RWPE2 (cell line): Measurements from ENCODE around the gene TSGA10IP.

Experiments used
- ATAC-seq: fragments of 200-7000 bp; cut with Tn5 transposase; 3 replicates; pipeline ENCODE4 v1.9.1; 2021; ENCODE audit warnings: low read depth
- DNase-seq: peaks from one replicate; pipeline ENCODE4 v3.0.0-alpha.2; 2020; ENCODE audit warnings: low spot score
- H3K27ac ChIP-seq: fragments of 450-650 bp; 2 replicates; pipeline ENCODE4 v1.5.1; 2017; ENCODE audit warnings: mild to moderate bottlenecking; ENCODE audit not compliant: poor library complexity, severe bottlenecking
- H3K27me3 ChIP-seq: fragments of 250-450 bp; sonication (Bioruptor Pico); 2 replicates; pipeline ENCODE4 v1.5.1; 2021; ENCODE audit warnings: mild to moderate bottlenecking, moderate library complexity; ENCODE audit not compliant: insufficient read depth, poor library complexity, severe bottlenecking
- H3K36me3 ChIP-seq: fragments of 250-450 bp; sonication (Bioruptor Pico); 2 replicates; pipeline ENCODE4 v1.5.1; 2020; ENCODE audit warnings: low read depth, mild to moderate bottlenecking, moderate library complexity
- H3K4me1 ChIP-seq: fragments of 250-450 bp; sonication (Bioruptor Pico); 2 replicates; pipeline ENCODE4 v1.5.1; 2021; ENCODE audit warnings: mild to moderate bottlenecking, moderate library complexity; ENCODE audit not compliant: insufficient read depth, poor library complexity, severe bottlenecking
- H3K4me3 ChIP-seq: fragments of 250-450 bp; sonication (Bioruptor Pico); 2 replicates; pipeline ENCODE4 v1.5.1; 2021; ENCODE audit warnings: mild to moderate bottlenecking, moderate library complexity; ENCODE audit not compliant: severe bottlenecking
- H3K9me3 ChIP-seq: fragments of 250-450 bp; sonication (Bioruptor Pico); 2 replicates; pipeline ENCODE4 v1.5.1; 2021; ENCODE audit warnings: mild to moderate bottlenecking, moderate library complexity; ENCODE audit not compliant: severe bottlenecking
- TF ChIP-seq, protein P1 (sequence below): fragments of 450-650 bp; IDR thresholded peaks from one replicate; pipeline ENCODE4 v1.5.1; 2017; ENCODE audit warnings: mild to moderate bottlenecking, moderate library complexity; ENCODE audit not compliant: poor library complexity, severe bottlenecking

The TSGA10IP gene

DNA sequence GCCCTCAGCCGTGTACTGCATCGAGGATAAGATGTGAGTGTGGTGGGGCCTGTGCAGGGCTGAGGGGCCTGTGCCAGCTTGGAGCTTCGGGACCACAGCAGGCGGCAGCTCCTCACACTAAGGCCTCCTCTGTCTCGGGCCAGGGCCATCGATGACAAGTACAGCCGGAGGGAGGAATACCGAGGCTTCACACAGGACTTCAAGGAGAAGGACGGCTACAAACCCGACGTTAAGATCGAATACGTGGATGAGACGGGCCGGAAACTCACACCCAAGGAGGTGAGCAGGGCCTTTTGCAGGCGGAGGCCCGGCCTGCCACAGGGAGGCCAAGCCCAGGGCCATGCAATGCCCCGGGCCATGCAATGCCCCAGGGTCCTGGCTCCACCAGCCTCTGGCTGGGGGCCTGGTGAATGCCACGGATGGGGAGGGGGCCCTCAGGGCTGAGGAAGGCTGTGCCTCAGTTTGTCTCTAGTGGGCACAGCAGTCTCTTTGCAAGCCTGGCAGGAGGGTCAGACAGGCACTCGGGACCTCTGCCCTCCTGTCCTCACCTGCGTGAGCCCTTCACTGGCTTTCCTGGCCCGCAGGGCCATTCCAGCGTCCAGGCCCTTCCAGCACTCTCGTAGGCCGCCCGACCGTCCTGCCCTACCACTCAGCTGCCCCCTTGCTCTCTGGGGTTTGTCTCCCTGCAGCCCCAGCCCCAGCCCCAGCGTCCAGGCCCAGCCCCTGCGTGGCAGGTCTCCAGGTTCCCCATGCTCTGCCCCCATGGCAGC is 32.5 kb downstream of the TSGA10IP start:
- Histone ChIP-seq H3K9me3 (no peaks in the 10 kb centered on the region), H3K36me3 (peaks cover 37% of the 10 kb centered on the region), H3K27ac (no peak overlapping the region), H3K27me3 (no peaks in the 10 kb centered on the region), H3K4me3 (no peak overlapping the region), H3K4me1 (no peaks in the 10 kb centered on the region)
- TF ChIP-seq, protein P1, sequence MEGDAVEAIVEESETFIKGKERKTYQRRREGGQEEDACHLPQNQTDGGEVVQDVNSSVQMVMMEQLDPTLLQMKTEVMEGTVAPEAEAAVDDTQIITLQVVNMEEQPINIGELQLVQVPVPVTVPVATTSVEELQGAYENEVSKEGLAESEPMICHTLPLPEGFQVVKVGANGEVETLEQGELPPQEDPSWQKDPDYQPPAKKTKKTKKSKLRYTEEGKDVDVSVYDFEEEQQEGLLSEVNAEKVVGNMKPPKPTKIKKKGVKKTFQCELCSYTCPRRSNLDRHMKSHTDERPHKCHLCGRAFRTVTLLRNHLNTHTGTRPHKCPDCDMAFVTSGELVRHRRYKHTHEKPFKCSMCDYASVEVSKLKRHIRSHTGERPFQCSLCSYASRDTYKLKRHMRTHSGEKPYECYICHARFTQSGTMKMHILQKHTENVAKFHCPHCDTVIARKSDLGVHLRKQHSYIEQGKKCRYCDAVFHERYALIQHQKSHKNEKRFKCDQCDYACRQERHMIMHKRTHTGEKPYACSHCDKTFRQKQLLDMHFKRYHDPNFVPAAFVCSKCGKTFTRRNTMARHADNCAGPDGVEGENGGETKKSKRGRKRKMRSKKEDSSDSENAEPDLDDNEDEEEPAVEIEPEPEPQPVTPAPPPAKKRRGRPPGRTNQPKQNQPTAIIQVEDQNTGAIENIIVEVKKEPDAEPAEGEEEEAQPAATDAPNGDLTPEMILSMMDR = no peak
- no peak for ATAC-seq
- DNase-seq = no peak

DNA sequence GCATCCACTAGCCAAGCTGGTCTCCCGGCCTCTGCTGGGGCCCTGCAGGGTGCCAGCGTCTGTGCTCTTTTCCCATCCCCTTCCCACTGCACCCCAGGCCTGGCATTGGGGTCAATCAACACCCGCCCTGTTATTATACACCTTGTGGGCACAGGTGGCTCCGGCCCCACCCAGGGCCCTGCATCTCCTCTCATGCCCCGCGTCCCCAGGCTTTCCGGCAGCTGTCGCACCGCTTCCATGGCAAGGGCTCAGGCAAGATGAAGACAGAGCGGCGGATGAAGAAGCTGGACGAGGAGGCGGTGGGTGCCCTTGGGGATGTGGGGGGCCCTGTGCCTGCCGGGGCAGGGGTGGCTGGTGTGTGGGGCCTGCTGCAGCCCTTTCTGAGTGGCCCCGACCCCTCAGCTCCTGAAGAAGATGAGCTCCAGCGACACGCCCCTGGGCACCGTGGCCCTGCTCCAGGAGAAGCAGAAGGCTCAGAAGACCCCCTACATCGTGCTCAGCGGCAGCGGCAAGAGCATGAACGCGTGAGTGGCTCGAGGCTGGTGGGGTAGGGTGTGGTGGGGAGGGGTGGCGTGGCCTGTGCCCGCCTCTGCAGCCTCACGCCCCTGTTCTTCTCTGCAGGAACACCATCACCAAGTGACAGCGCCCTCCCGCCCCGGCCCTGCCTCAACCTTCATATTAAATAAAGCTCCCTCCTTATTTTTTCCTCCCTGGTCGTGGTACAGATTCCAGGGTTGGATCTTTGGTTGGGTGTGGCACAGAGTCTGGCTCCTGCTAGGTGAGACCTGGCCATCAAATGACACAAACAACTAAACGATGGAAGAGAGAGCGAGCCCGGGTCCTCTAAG is 33.3 kb downstream of the TSGA10IP start:
- Histone ChIP-seq H3K36me3 (peaks cover 33% of the 10 kb centered on the region), H3K27me3 (no peaks in the 10 kb centered on the region)
- TF ChIP-seq, protein P1 = no peak

DNA sequence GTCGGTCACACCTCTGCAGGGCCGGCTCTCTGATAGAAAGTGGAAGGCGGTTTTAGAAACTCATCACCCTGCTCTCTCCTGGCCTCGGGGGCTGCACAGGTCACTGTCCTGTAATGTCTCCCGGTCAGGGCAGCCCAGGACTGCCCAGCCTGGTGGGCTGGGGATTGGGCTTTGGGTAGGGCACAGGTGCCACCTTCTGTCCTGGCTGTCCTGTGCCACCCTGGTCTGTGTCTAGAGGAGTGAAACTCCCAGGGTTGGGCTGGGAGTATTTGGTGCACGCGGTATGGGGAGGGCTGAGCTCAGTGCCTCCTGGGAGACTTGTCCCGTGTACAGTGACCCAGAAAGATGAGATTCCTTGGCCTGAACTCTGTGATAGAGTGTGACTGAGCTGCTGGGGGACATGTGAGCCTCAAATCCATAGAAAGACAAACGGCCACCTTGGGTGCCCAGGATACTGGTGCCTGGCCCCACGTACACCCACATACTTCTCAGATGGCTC is 34.0 kb downstream of the TSGA10IP start:
- Histone ChIP-seq H3K27ac (no peak overlapping the region), H3K9me3 (no peaks in the 10 kb centered on the region), H3K4me1 (no peaks in the 10 kb centered on the region), H3K27me3 (no peaks in the 10 kb centered on the region), H3K4me3 (no peak overlapping the region), H3K36me3 (peaks cover 33% of the 10 kb centered on the region)
- DNase-seq = no peak
- peak; percentile 9; the same call in 1 of the 3 replicates for ATAC-seq
- TF ChIP-seq, protein P1 = no peak

More for the DNA sequence above, 33.3 kb downstream of the TSGA10IP start:
- ATAC-seq = no peak
- H3K4me1 ChIP-seq = no peaks in the 10 kb centered on the region
- no peak overlapping the region for H3K4me3 ChIP-seq
- no peak for DNase-seq
- H3K27ac ChIP-seq = no peak overlapping the region
- no peaks in the 10 kb centered on the region for H3K9me3 ChIP-seq

DNA sequence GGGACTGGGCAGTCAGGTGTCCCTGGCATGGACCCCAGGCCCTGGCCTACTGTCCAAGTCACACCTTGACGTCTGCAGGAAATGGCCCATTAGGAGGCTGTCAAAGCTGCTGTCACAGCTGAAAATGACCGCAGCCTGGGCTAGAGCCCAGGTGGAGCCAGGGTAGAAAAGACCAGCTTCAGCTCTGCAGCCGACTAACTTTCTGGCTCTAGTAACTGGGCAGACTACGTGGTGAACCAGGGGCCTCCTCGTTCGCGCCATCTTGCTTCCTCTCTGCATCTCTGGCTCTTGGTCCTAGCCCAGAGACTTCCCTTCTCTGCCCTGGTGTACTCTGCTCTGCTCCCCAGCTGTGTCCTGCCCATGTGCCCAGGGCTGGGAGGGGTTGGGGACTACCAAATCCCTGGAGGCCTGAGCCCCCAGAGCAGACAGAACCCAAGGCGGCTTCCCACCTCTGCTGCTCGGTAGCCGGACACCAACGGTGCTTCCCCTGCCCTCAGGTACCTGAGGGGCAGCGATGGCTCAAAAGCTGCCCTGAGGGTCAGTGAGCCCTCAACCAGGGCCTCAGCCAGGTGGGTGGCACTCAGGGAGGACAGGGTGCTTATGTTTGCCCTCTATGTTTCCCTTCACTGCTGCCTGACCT is 35.9 kb downstream of the TSGA10IP start:
- no peak for DNase-seq
- H3K36me3 ChIP-seq = peaks cover 27% of the 10 kb centered on the region
- H3K27me3 ChIP-seq = no peaks in the 10 kb centered on the region
- H3K9me3 ChIP-seq = no peaks in the 10 kb centered on the region
- H3K4me1 ChIP-seq = no peaks in the 10 kb centered on the region
- ATAC-seq = peak; percentile 5; the same call in 1 of the 3 replicates
- TF ChIP-seq, protein P1 = no peak
- H3K27ac ChIP-seq = no peak overlapping the region
- H3K4me3 ChIP-seq = no peak overlapping the region
